ENCODE data around the gene ARRB2.

GRCh38 chr17:4676791-4677190 lies 33.6 kb upstream of the ARRB2 start:
- TF ChIP-seq, protein P1, sequence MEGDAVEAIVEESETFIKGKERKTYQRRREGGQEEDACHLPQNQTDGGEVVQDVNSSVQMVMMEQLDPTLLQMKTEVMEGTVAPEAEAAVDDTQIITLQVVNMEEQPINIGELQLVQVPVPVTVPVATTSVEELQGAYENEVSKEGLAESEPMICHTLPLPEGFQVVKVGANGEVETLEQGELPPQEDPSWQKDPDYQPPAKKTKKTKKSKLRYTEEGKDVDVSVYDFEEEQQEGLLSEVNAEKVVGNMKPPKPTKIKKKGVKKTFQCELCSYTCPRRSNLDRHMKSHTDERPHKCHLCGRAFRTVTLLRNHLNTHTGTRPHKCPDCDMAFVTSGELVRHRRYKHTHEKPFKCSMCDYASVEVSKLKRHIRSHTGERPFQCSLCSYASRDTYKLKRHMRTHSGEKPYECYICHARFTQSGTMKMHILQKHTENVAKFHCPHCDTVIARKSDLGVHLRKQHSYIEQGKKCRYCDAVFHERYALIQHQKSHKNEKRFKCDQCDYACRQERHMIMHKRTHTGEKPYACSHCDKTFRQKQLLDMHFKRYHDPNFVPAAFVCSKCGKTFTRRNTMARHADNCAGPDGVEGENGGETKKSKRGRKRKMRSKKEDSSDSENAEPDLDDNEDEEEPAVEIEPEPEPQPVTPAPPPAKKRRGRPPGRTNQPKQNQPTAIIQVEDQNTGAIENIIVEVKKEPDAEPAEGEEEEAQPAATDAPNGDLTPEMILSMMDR (IDR thresholded peaks at IDR 0.05) = no peak
- TF ChIP-seq POLR2A (IDR thresholded peaks at IDR 0.05) = no peak
